Measurements from ENCODE around the gene GSTM3. TPM values are rescaled to one million over a fixed set of nuclear protein-coding genes. Genes with fewer than 3 reads are reported as not detected.

GSTM3 gene
- polyA plus RNA-seq, 3 donors = 160 to 233 (median 205) TPM

DNA sequence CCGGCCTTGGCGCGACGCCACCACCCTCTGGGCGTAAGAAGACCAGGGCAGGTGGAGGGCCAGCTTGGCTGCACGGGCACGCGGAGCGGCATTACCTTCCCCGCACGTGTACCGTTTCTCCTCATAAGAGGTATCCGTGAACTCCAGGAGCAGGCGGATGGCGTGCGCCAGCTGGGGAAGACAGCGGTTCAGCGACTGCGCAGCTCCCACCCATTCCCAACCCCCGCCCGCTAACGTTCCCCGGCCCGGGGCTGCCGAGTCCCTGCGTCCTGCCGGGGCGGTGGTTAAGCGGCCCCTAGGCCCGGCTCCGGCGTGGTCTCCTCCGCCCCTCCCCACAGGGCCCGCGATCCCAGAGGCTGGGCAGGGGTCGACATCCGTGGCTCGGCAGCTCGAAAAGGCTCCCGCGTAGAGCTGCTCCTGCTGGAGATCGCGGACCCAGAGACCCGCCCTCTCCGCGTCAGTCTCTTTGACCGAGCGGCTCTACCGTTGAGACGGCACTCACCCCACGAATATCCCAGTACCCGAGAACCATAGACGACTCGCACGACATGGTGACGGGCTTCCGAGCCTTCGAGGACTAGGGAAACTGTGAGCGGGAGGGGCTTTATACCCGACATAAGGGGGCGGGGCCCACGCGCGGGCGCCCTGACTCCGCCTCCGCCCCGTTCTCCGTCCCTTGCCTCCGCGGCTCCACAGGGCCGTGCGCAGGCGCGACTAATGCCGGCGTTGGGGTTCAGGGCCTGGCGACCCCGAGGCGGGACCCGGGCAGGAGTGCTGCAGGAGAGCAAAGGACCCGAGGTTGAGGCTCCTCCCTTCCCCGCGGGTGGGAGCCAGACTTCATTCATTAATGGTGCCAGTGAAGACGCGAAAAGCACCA is 862 bp downstream of the GSTM3 start:
- peak; percentile 77 for DNase-seq

GRCh38 chr1:109733236-109733870 is 7.5 kb downstream of the GSTM3 start:
- DNase-seq = no peak

- no peak for DNase-seq
These were observed 8.4 kb downstream of the GSTM3 start for GRCh38 chr1:109732390-109732881.

GRCh38 chr1:109730666-109731065 is 10.2 kb downstream of the GSTM3 start:
- no peak for DNase-seq

DNA sequence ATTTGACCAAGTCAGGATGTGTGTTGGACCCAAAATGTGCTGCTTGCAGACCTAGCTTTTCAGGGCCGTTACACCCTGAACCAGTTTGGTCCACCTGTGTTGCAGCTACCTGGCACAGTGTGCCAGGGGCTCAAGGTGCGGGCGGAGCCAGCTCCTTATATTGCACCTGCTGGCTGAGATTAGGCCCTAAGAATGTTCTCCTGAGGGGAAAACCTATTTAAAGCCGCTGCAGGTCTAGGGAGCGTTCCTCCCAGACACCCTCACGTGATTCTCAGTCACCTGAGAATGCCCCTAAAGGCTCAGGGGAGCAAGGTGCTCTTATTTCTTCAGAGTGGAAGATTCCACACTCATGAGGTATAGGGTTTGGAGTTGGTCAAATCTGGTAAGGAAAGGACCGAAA is 12.0 kb downstream of the GSTM3 start:
- no peak for DNase-seq

GRCh38 chr1:109726728-109727373 is 14.0 kb downstream of the GSTM3 start:
- no peak for DNase-seq

DNA sequence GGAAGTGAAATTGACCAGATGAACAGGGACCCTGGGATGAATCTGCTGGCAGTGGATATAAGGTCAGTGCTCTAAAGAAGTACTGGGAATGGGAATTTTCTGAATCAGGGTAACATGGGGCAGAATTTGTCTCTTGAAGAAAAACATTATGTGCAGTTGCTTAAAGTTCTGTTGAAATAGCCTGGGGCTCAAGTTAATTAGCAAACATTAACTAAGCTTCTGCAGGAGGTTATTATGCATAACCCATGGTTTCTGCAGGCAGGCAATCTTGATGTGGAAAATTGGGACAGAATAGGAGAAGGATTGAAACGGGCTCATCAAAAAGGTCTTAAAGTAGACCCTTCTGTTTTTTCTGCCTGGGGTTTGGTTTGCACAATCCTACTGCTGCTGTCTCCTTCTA is 14.8 kb downstream of the GSTM3 start:
- no peak for DNase-seq

- DNase-seq = no peak
These were observed 15.3 kb downstream of the GSTM3 start for GRCh38 chr1:109725510-109725909.

DNA sequence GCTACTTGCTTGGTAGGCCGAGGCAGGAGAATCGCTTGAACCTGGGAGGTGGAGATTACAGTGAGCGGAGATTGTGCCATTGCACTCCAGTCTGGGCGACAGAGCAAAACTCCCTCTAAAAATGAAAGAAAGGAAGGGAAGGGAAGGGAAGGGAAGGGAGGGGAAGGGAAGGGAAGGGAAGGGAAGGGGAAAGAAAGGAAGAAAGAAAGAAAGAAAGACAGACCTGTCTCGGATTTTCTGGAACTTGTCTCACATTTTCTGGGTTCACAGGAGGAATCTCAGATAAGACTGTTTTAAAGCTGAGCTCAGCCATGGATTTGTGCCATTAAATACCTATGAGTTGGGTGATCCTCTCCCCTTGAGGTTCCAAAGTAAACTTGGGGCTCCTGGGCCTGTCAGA is 15.9 kb downstream of the GSTM3 start:
- DNase-seq = no peak

GRCh38 chr1:109722908-109723691 is 17.7 kb downstream of the GSTM3 start:
- no peak for DNase-seq

GRCh38 chr1:109721971-109722370 is 18.9 kb downstream of the GSTM3 start:
- DNase-seq = no peak

- DNase-seq = no peak
These were observed 19.8 kb downstream of the GSTM3 start for GRCh38 chr1:109721042-109721441.

DNA sequence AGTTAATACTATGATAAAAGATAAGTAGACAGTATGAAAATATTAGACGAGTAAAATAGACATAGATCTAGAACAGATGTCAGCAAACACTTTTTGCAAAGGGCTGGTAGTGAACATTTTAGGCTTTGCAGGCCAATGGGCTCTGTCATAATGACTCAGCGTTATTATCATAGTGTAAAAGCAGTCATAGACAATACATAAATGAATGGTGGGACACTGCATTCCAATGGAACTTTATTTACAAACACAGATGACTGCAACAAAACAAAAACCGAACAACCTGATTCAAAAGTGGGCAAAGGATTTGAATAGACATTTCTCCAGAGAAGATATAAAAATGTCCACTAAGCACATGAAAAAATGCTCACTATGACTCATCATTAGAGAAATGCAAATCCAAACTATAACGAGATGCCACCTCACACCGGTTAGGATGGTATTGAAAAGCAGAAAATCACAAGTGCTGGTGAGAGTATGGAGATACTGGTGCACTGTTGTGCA is 21.5 kb downstream of the GSTM3 start:
- DNase-seq = no peak

- DNase-seq = no peak
These were observed 22.3 kb downstream of the GSTM3 start for GRCh38 chr1:109718495-109718894.

DNA sequence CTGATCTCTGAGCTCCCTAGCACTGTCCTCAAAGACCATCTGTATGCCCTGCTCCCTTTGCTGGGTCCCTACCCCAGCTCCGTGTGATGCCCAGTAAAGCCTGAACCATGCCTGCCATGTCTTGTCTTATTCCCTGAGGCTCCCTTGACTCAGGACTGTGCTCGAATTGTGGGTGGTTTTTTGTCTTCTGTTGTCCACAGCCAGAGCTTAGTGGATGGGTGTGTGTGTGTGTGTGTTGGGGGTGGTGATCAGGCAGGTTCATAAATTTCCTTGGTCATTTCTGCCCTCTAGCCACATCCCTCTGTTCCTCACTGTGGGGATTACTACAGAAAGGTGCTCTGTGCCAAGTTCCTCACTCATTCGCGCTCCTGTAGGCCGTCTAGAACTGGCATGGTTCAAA is 23.1 kb downstream of the GSTM3 start:
- no peak for DNase-seq

GRCh38 chr1:109716570-109717090 is 24.2 kb downstream of the GSTM3 start:
- no peak for DNase-seq

GRCh38 chr1:109716121-109716520 is 24.7 kb downstream of the GSTM3 start:
- no peak for DNase-seq

GRCh38 chr1:109714661-109715372 is 26.0 kb downstream of the GSTM3 start:
- no peak for DNase-seq

GRCh38 chr1:109713636-109714035 is 27.2 kb downstream of the GSTM3 start:
- no peak for DNase-seq

GRCh38 chr1:109712321-109712864 is 28.4 kb downstream of the GSTM3 start:
- no peak for DNase-seq

All from renal pelvis (tissue), 4 donors.